Adrenal gland (tissue), 5 donors: ENCODE measurements around the gene TAGLN.

ENCODE experiments used
- CTCF ChIP-seq, 6 experiments: fragments of 450-650 bp in 4 of 6; fragments of 200-600 bp in 2 of 6; sonication (generic) in 1 of 6; IDR thresholded peaks; 1 replicate in 5 of 6; 2 replicates in 1 of 6; pipeline versions ENCODE4 v1.5.1 to v1.8.0; 2016 to 2021; ENCODE audit warnings: antibody characterized with exemption in 6 of 6, mild to moderate bottlenecking in 2 of 6, moderate library complexity in 1 of 6
- POLR2A ChIP-seq, 2 donors: fragments of 450-650 bp; IDR thresholded peaks; one replicate each; pipeline ENCODE4 v1.6.1; 2017; ENCODE audit warnings: antibody characterized with exemption in 2 of 2, mild to moderate bottlenecking in 2 of 2, moderate library complexity in 1 of 2
- donor health status: DM: no; HTN: no; CAD: no.

- no peak for TF ChIP-seq CTCF (IDR thresholded peaks at IDR 0.05)
- no peak for TF ChIP-seq POLR2A (IDR thresholded peaks at IDR 0.05)
Measured at GRCh38 chr11:117202386-117203068, 3.4 kb downstream of the TAGLN start.
